ELR (cell line): Measurements from ENCODE around the gene ARHGEF10L.

Experiments
- DNase-seq: peaks from one replicate; pipeline ENCODE4 v3.0.0-alpha.2; 2015; ENCODE audit warnings: low read depth

Gene ARHGEF10L

GRCh38 chr1:17674726-17675500, 135.4 kb downstream of the ARHGEF10L start:
- DNase-seq: peak; percentile 27

- DNase-seq: no peak
Measured at GRCh38 chr1:17675744-17676143, 136.2 kb downstream of the ARHGEF10L start.

- DNase-seq: no peak
Measured at GRCh38 chr1:17676387-17677060, 137.0 kb downstream of the ARHGEF10L start.

GRCh38 chr1:17678011-17678410, 138.5 kb downstream of the ARHGEF10L start:
- no peak for DNase-seq

GRCh38 chr1:17679856-17680255, 140.4 kb downstream of the ARHGEF10L start:
- DNase-seq: no peak

- DNase-seq: no peak
Measured at GRCh38 chr1:17680308-17680707, 140.8 kb downstream of the ARHGEF10L start.

GRCh38 chr1:17682400-17682799, 142.9 kb downstream of the ARHGEF10L start:
- DNase-seq: no peak

GRCh38 chr1:17683598-17683997, 144.1 kb downstream of the ARHGEF10L start:
- DNase-seq: no peak

GRCh38 chr1:17684810-17685209, 145.3 kb downstream of the ARHGEF10L start:
- DNase-seq: no peak

GRCh38 chr1:17686258-17686657, 146.8 kb downstream of the ARHGEF10L start:
- DNase-seq: no peak

- DNase-seq: no peak
Measured at GRCh38 chr1:17687145-17687544, 147.6 kb downstream of the ARHGEF10L start.

- DNase-seq: no peak
Measured at GRCh38 chr1:17688217-17688810, 148.8 kb downstream of the ARHGEF10L start.

GRCh38 chr1:17689011-17689410, 149.5 kb downstream of the ARHGEF10L start:
- DNase-seq: no peak

- no peak for DNase-seq
Measured at GRCh38 chr1:17690906-17691634, 151.6 kb downstream of the ARHGEF10L start.

GRCh38 chr1:17692645-17693044, 153.1 kb downstream of the ARHGEF10L start:
- no peak for DNase-seq

- peak; percentile 73 for DNase-seq
Measured at GRCh38 chr1:17696417-17697301, 157.2 kb downstream of the ARHGEF10L start.

GRCh38 chr1:17697458-17697857, 158.0 kb downstream of the ARHGEF10L start:
- DNase-seq: no peak

GRCh38 chr1:17699581-17699980, 160.1 kb downstream of the ARHGEF10L start:
- no peak for DNase-seq

GRCh38 chr1:17700945-17701810, 161.7 kb downstream of the ARHGEF10L start:
- DNase-seq: no peak

GRCh38 chr1:17704176-17704575, 164.7 kb downstream of the ARHGEF10L start:
- no peak for DNase-seq
